Measurements from ENCODE around the gene CTNNA1. TPM values are rescaled to one million over a fixed set of nuclear protein-coding genes. Genes with fewer than 3 reads are reported as not detected.
"Not testable (repeated sequence)": the region's sequence is repeated elsewhere in the genome, so short reads cannot be mapped to it uniquely, and the experiment has no call there.

The CTNNA1 gene, protein sequence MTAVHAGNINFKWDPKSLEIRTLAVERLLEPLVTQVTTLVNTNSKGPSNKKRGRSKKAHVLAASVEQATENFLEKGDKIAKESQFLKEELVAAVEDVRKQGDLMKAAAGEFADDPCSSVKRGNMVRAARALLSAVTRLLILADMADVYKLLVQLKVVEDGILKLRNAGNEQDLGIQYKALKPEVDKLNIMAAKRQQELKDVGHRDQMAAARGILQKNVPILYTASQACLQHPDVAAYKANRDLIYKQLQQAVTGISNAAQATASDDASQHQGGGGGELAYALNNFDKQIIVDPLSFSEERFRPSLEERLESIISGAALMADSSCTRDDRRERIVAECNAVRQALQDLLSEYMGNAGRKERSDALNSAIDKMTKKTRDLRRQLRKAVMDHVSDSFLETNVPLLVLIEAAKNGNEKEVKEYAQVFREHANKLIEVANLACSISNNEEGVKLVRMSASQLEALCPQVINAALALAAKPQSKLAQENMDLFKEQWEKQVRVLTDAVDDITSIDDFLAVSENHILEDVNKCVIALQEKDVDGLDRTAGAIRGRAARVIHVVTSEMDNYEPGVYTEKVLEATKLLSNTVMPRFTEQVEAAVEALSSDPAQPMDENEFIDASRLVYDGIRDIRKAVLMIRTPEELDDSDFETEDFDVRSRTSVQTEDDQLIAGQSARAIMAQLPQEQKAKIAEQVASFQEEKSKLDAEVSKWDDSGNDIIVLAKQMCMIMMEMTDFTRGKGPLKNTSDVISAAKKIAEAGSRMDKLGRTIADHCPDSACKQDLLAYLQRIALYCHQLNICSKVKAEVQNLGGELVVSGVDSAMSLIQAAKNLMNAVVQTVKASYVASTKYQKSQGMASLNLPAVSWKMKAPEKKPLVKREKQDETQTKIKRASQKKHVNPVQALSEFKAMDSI
- total RNA-seq: 100 to 1,000 TPM; 251 to 326 (median 274) TPM

DNA sequence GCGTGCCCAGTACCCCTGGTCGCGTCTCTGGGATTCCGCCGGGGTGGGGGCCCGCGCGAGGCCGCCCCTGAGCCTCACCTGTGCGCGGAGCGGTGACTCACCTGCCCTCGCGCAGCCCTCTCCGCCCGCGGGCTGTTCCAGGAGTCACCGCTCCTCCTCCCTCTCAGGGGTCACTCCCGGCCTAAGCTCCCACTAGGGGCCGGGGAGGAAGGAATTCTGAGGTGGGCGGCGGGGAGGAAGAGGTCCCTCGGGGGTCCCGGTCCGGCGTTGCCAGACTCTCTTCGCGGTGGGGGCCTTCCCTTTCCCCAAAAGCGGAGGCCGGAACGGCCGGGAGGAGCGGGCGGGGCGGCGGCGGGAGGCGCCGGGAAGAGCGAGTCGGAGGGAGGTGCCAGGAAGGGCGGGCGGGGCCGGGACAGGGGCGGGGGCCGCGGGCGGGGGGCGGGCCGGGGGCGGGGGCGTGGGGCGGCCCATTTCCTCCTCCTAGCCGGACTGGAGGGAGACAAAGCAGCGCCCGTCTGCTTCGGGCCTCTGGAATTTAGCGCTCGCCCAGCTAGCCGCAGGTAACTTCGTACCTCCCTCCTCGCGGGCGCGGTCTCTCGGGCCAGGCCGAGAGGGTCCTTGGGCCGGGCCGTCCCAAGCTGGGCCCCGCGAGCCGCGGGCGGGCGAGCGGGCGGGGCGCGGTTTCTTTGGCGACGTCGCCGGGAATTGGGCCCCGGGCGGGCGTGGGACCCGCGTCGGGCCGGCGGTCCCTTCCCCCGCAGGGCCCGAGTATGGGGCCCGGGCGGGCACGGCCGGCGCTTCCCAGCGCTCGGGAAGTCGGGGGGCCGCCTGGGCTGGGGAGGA lies at the start of gene CTNNA1:
TSS of gene CTNNA1 (plus strand) at position 475 of the 843 bp plus-strand sequence. CDS start 28,500 bp downstream, outside the sequence.
- TF ChIP-seq, protein P1, sequence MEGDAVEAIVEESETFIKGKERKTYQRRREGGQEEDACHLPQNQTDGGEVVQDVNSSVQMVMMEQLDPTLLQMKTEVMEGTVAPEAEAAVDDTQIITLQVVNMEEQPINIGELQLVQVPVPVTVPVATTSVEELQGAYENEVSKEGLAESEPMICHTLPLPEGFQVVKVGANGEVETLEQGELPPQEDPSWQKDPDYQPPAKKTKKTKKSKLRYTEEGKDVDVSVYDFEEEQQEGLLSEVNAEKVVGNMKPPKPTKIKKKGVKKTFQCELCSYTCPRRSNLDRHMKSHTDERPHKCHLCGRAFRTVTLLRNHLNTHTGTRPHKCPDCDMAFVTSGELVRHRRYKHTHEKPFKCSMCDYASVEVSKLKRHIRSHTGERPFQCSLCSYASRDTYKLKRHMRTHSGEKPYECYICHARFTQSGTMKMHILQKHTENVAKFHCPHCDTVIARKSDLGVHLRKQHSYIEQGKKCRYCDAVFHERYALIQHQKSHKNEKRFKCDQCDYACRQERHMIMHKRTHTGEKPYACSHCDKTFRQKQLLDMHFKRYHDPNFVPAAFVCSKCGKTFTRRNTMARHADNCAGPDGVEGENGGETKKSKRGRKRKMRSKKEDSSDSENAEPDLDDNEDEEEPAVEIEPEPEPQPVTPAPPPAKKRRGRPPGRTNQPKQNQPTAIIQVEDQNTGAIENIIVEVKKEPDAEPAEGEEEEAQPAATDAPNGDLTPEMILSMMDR (IDR thresholded peaks at IDR 0.05): peak in 1 of 3 donors; percentile 20
- ATAC-seq (ENCODE audit: low FRiP score) (peak; percentile 89), DNase-seq (ENCODE audit: low spot score) (peak; percentile 36)

DNA sequence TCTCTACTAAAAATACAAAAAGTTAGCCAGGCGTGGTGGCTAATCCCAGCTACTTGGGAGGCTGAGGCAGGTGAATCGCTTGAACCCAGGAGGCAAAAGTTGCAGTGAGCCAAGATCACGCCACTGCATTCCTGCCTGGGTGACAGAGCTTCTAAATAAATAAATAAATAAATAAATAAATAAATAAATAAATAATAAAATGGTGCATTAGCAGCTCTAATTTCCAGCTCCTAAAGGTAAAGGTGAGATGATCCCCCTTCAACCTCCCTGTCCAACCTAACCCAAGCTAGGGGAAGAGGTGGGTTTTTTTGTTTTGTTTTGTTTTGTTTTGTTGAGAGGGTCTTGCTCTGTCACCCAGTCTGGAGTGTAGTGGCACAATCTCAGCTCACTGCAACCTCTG lies 49.4 kb upstream of the CTNNA1 start:
- not testable (repeated sequence) for ATAC-seq (ENCODE audit: low FRiP score)

DNA sequence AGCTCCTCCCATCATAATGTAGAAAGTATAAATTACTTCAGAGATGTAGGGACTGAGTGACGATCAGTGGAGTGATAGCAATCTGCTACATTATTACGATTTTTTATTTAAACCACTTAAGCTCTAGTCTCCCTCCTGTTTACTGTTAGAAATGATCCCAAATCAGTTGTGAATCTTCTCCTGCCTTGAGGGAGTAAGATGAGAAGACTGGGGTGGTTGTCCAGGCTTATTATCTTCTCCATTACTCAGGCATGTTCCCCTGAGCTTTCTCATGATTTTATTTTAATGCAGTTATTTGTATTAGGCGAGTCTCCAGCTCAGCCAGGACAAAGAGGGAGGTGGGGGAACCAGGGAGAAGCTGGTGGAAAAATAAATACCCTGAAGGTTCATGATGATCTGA lies 48.2 kb upstream of the CTNNA1 start:
- no peak for DNase-seq (ENCODE audit: low spot score)

More for the DNA sequence above, 49.4 kb upstream of the CTNNA1 start:
- not testable (repeated sequence) for DNase-seq (ENCODE audit: low spot score)

DNA sequence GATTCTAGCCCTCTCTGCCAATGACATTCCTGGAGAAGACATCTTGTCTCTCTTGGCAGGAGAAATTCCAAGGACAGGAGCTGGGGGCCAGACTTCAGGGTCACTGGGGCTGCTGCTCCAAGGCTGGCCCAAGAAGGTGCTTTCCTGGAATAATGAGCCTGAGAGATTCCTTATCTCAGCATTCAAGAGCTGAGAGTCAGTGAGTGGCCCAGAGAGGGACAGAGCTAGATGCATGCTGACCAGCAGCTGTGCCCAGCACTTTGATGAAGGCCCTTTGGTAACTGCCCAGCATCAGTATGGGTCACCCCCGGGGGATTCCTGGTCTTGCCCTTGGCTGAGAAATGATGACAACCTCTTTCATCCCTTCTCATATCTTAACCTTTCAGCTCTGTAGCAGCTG lies 47.7 kb upstream of the CTNNA1 start:
- no peak for DNase-seq (ENCODE audit: low spot score)
- TF ChIP-seq, protein P1 (IDR thresholded peaks at IDR 0.05): no peak
- no peak for ATAC-seq (ENCODE audit: low FRiP score)

More for the DNA sequence above, 48.2 kb upstream of the CTNNA1 start:
- TF ChIP-seq, protein P1 (IDR thresholded peaks at IDR 0.05): no peak
- no peak for ATAC-seq (ENCODE audit: low FRiP score)

DNA sequence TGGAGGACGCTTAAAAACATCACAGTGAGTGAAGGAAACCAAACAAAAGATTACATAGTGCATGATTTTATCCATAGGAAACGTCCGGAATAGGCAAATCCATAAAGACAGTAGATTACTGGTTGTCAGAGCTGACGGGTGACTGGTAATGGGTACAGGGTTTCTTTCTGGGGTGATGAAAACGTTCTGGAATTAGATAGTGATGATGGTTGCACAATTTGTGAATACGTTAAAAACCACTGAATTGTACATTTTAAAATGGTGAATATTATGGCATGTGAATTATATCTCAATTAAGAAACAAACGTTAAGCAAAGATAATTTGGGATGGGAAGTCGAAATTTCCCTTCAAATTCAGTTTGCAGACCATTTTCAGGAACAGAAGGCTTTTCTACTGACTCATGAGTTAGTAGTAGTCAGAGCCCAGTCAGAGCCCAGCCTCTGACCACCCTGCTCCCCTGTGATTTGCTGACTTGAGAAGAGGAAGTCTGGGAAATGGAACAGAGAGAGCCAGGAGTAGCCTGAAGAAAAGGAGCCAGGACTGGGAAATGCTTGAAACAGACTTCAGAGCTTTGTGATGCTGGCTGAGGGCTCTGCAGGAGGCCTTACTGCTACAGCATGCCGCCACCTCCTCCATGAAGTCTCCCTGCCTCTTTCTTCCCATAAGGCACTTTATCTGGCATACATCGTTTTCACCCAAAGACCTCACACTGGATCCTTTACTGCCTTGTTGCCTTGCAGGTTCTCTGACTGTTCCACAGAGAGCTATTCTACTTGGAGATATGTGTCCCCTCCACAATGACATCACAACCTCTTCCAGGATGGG lies 46.4 kb upstream of the CTNNA1 start:
- no peak for DNase-seq (ENCODE audit: low spot score)

DNA sequence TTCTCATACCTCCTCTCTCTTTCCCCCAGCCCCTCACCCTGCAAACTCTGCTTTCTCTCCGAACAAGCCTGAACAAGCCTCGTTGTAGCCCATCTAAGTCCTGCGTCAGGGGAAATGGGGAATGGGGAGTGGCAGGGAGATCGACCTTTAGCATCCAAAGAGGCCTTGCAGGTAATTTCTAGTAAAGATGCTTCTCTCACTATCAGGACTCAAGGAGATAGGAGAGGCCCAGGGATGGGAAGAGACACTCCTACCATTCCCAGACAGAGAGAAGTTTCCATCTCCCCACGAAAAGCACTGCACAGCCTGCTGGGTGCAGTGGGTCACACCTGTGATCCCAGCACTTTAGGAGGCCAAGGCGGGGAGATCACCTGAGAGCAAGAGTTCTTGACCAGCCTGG lies 44.4 kb upstream of the CTNNA1 start:
- TF ChIP-seq, protein P1 (IDR thresholded peaks at IDR 0.05): no peak
- ATAC-seq (ENCODE audit: low FRiP score) (no peak), DNase-seq (ENCODE audit: low spot score) (no peak)

More for the DNA sequence above, 46.4 kb upstream of the CTNNA1 start:
- ATAC-seq (ENCODE audit: low FRiP score): peak; percentile 79
- TF ChIP-seq, protein P1 (IDR thresholded peaks at IDR 0.05): no peak
